ENCODE measurements around the gene AHCY.
"Not testable (repeated sequence)": the region's sequence is repeated elsewhere in the genome, so short reads cannot be mapped to it uniquely, and the experiment has no call there.

The AHCY gene

DNA sequence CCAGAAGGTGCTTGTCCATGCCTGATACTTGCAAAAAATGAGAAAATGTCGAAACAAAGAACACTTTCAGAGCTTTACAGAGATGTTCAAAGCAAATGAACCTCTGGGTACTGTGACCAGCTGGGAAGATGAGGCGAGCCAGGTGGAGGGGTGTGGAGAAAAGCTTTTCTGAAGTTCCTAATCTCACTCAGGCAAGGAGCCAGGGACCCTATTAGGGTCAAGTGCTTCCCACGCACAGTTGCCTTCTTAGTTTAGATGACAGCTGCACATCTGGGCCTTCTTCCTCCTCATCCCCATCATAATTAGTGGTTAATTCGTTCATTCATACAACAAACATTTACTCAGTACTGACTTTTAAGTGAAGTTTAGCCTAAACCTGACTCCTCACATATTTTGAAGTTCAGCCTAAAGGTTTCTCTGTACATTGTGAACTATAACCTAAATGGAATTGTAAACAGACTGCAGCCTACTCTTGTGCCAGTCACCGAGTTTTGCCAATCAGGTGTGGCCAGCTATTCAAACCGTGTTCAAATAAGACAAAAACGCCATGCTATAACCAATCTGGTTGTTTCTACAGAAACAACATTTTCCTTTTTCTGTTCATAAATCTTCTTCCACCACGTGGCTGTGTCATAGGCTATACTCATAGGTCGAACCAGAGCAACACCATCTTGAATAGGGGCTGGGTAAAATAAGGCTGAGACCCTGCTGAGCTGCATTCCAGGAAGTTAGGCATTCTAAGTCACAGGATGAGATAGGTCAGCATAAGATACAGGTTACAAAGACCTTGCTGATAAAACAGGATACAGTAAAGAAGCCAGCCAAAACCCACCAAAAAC, 19.3 kb upstream of the AHCY start:
- no peak for DNase-seq

- no peak for DNase-seq
These were observed 17.7 kb upstream of the AHCY start for GRCh38 chr20:34320861-34321260.

- DNase-seq = no peak
These were observed 15.7 kb upstream of the AHCY start for GRCh38 chr20:34318609-34319443.

DNA sequence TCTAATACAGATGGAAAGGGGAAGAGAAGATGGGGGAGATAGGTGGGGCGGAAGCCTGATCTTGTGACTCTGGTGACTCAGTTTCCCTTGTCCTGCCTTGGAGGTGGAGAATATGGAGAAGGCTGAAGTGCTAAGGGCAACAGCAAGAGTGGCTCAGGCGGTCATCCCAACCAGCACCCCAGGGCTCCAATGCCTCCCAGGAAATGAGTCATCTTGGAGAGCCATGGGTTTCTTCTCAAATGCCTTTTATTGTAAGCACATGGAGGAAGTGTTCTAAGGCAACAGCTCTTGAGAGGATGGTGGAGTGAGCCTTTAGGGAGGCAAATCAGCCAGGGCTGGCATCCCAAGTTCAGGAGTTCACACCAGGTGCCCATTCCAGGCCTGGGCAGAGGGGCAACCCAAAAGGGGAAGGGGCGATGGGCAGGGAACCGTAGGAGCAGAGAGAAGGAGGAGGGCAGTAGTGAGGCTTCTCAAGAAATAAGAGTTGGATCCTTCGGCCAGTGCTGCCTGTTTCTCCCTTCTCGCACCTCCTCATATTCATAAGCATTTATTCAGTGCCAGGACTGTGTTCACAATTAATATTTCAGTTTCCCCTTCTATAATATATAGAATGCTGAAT, 13.2 kb upstream of the AHCY start:
- DNase-seq = no peak

GRCh38 chr20:34315236-34315635, 12.1 kb upstream of the AHCY start:
- no peak for DNase-seq

DNA sequence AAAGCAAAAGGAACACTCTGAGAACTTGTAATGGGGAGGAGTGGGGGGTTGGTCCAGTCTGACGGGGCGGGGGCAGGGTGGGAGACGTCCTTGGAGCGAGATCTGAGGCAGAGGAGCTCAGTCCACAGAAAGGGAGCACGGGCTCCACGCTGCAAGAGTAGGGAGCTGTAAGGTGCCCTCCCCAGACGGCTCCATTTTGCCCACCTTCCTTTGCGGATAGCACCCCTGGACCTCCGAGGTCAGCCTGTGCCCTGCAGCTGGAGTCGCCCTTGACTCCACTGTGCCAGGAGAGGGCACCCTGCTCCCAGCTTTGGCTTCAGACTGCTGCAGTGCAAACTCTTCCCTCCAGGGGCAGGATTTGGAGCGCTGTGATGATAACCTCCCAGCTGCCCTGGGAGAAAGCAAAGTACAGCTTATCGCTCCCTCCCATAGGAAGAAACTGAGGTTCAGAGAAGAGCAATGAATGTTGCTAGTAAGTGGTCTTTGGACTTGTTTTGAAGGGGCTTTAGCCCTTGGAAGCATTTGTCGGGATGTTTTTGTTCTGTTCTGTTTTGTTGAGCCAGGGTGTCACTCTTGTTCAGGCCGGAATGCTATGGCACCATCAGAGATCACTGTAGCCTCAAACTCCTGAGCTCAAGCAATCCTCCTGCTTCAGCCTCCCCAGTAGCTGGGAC, 9.5 kb upstream of the AHCY start:
- peak; percentile 88 for DNase-seq

DNA sequence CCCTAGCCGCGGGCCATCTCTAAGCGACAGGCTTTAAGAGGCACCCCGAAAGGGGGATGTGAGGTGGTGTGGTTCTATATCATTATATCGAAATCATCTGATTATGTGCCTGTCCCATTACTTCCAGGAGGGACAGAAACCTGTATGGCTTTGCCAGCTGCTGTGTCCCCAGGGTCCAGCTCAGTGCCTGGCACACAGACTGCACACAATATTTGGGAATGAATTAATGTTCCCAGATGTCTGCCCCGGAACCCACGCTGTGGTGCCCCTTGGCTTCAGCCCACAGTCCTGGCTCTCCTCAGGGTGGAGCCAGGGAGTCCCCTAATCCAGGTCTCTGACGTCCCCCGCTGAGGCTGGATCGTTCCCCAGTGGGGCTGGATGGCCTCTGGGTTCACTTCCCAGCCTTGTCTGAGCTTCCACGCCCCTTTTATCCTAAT, 8.9 kb upstream of the AHCY start:
- DNase-seq = no peak

DNA sequence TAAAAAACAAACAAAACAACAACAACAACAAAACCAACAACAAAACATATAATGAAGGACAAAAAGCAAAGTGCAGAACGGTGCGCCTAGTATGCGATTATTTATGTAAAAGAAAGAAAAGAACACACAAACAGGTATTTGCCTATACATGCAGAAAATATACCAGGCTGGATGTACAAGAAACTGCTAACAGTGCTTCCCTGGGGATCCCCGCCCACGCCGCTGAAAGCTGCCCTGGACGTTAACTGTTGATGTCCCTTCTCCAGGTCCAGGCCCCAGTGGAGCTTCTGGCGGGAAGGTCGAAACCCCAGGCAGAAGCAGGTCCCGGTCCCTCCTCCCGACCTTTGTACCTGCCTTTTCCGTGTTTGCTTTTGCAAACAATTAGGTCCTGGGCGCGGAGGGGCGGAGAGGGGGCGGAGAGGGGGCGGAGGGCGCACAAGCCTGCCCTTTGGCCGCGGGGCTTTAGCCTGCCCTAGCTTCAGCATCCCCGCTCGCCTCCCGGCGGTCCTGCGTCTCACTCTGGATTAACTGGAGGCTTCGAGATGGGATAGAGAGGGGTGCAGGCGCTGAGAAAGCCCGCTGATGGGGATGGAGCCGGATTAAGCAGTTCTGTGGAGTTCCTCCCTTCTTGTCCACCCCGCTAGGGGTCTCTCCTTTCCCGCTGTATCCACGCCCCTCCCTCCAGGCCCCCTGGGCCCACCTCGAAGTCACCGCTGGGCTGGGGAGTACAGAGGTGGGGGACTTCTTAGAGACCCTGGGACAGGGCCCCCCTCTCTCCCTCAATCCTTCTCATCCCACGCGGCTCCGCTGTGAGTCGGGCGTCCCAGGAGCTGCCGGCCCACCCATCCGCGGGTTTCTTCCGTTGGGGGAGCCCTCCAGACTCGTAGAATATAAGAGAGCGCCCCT, 8.2 kb upstream of the AHCY start:
- DNase-seq = peak; percentile 53

DNA sequence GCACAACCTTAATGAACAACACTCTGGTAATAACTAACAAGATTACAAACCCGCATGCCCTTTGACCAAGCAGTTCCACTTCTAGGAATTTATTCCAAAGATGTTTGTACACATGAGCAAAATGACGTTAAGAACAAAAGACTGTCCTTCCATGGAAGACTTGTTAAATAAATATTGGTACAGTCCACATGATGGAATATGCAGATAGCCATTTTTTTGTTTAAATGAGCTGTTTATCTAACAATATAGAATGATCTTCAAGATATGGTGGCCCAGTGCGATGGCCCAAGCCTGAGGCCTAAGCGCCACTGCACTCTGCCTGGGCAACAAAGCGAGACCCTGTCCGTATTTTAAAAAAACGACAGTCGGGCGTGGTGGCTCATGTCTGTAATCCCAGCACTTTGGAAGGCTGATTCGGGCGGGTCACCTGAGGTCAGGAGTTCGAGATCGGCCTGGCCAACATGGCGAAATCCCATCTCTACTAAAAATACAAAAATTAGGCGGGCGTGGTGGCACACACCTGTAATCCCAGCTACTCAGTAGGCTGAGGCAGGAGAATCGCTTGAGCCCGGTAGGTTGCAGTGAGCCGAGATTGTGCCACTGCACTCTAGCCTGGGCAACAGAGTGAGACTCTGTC, 7.4 kb upstream of the AHCY start:
- no peak for DNase-seq

DNA sequence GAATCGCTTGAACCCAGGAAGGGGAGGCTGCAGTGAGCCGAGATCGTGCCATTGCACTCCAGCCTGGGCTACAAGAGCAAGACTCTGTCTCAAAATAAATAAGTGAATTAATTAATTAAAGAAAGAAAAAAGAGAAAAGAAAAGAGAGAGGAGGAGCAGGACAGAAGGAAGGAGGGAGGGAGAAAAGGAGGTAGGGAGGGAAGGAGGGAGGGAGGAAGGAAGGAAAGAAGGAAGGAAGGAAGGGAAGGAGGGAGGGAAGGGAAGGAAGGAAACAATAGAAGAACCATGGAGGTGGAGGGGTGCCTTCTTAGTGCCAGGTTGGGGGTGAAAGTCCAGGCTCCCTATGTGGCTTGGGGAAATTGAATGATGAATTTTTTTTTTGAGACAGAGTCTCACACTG, 6.5 kb upstream of the AHCY start:
- no peak for DNase-seq

DNA sequence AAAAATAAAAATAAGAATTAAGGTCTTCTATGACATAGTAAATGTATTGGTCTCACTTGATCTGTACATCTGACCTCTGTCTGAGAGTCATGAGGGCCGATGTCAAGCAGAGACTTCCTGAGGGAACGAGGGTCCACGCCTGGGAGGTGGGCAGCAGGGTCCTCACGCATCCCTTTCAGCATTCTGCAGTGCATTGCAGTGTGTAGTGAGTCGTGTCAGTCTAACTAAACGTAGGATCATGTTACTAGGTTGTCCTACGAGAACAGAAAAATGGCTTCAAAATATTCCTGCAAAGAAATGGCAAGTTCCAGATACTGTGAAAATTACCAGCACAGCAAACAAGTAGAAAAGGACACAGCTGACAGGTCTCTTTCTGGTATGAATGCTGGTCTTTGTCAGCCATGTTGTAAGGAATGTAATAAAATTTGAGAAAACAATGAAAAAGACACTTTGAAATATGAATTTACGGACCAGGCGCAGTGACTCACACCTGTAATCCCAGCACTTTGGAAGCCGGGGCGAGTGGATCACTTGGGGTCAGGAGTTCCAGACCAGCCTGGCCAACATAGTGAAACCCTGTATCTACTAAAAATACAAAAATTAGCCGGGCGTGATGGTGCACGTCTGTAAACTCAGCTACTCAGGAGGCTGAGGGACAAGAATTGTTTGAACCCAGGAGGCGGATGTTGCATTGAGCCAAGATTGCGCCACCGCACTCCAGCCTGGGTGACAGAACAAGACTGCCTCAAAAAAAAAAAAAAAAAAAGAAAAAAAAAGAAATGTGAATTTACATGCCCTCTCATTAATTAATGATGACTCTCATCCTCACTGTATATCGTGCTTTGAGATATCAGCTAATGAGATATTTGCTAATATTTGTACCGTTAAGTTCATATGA, 2.4 kb upstream of the AHCY start:
- DNase-seq = no peak

DNA sequence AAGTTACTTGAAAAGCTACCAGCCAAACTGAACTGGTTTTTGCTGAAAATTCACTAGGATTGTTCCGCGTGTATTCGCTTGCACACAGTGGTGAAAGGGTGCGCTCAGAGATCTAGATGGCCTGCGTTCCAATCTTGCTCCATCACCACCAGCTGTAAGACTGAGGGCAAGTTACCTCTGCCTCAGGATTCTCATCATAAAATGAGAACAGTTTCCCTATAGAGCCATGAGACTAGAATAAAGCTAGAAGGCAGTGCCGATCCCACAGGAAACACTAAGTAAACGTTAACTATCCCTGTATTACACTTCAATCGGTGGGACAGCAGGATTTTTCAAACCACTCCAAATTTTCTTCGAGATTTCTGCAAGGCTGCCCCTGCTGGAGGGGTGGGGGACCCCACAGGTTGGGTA, 838 bp downstream of the AHCY start:
- DNase-seq = no peak

GRCh38 chr20:34301587-34302311, 1.4 kb downstream of the AHCY start:
- no peak for DNase-seq

- peak; percentile 30 for DNase-seq
These were observed 2.2 kb downstream of the AHCY start for GRCh38 chr20:34300809-34301586.

DNA sequence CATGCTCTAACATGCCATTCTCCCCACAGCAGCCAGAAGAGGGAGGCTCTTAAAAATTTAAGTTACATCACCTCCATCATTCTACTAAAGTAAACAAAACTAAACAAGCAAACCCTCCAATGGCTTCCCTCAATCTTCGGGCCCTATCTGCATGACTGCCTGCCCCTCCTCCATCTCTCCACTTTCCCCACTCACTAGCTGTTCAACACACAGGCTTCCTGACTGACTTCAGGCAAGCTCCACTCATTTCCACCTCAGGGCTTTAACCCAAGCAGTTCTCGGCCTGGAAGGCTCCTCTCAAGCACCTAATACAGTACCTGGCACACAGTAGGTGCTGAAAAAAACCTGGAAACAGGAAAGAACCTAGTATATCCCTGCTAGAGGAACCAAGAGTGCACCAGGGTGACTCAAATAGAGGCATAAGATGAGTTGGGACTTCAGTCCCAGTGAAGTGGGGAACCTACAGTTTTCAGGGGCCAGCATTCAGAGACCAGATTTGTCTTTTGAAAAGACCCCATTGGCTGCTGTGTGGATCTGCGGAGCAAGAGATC, 2.8 kb downstream of the AHCY start:
- no peak for DNase-seq

DNA sequence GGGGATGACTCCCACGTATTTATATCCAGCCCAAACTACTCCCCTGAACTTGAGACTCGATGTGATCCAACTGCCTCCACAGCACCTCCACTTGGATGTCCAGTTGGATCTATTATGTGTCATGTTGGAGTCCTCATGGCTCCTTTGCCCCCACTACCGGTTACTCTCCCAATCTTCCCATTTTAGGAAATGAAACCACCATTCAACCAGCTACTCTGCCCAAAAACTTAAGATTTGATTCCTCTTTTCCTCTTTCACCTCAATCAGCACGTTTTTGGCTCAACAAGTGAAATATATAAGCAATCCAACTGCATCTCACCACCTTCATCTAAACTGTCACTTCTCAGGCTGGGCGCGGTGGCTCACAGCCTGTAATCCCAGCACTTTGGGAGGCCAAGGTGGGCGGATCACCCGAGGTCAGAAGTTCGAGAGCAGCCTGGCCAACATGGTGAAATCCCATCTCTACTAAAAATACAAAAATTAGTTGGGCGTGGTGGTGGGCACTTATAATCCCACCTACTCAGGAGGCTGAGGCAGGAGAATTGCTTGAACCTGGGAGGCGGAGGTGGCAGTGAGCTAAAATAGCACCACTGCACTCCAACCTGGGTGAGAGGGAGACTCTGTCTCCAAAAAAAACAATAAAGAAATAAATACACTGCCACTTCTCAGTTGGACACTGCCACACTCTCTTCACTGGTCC, 3.4 kb downstream of the AHCY start:
- DNase-seq = no peak

DNA sequence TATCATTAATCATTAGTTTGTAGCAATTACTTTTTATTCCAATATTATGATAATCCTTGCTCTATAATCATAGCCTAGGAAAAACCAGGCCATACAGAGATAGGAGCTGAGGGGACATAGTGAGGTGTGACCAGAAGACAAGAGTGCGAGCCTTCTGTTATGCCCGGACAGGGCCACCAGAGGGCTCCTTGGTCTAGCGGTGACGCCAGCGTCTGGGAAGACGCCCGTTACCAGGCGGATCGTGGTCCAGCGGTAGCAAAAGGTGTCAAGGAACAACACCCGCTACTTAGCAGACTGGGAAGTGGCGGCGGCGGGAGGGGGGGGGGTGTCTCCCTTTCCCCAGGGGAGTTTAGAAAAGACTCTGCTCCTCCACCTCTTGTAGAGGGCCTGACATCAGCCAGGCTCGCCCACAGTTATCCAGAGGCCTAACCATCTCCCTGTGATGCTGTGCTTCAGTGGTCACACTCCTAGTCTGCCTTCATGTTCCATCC, 4.8 kb downstream of the AHCY start:
- DNase-seq = not testable (repeated sequence)

DNA sequence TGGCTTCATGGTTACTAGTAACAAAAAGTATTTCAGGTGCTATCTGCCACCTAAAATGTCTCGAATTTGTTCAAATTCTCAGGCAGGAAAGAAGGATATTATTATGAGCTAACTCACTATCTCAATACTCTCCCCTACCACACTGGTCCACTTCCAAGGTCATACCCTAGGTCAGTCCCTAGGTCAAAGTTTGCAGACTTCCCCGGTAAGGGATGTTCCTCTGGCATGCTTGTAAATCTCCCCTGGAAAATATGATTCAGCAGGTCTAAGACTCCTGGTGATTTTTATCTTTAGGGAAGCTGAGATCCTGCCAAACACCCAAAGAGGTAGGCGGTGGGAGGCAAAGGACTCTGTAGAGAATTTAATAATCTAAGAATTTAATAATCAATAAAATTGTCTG, 6.7 kb downstream of the AHCY start:
- no peak for DNase-seq
